ENCODE measurements around the gene ACOXL. TPM values are rescaled to one million over a fixed set of nuclear protein-coding genes. Genes with fewer than 3 reads are reported as not detected.

The ACOXL gene
- total and polyA plus RNA-seq, 10 of the 15 experiments (the other 5 are each of a cell fraction or from before 2014, with no cell fraction given) = 0.05 to 1.3 (median 0.71) TPM

DNA sequence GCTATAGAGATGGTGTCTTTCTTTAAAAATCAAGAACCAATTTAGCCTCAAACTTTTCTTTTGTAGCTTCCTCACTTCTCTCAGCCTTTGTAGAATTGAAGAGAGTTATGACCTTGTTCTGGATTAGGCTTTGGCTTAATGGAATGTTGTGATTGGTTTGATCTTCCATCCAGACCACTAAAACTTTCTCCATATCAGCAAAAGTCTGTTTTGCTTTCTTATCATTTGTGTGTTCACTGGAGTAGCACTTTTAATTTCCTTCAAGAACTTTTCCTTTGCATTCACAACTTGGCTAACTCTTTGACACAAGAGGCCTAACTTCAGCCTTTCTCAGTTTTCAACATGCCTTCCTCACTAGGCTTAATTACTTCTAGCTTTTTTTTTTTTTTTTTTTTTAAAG, 193.1 kb downstream of the ACOXL start:
- POLR2A ChIA-PET = no interaction called here
- Histone ChIP-seq H3K27me3 (replicated peaks in 1 of 2; ENCODE audit: control insufficient read depth in 2 of 2, insufficient read depth in 2 of 2, low read length in 1 of 2) (no peaks in the 10 kb centered on the region), H3K36me3 (ENCODE audit: control insufficient read depth in 2 of 2, insufficient read depth in 2 of 2, low read length in 1 of 2) (no peaks in the 10 kb centered on the region), H4K20me1 (ENCODE audit: control insufficient read depth, insufficient read depth) (no peaks in the 10 kb centered on the region), H3K27ac (ENCODE audit: control insufficient read depth, insufficient read depth) (no peak overlapping the region), H2AFZ (ENCODE audit: control insufficient read depth, low read depth, low read length) (no peak overlapping the region), H3K4me1 (ENCODE audit: control insufficient read depth, insufficient read depth, low read length) (no peaks in the 10 kb centered on the region), H3K9ac (ENCODE audit: control insufficient read depth, insufficient read depth, low read length) (no peak overlapping the region), H3K9me3 (replicated peaks; ENCODE audit: control insufficient read depth, insufficient read depth, low read length) (peaks cover 9% of the 10 kb centered on the region; the same call in 2 of the 3 replicates), H3K4me2 (ENCODE audit: control insufficient read depth, insufficient read depth) (no peak overlapping the region), H3K79me2 (ENCODE audit: control insufficient read depth, insufficient read depth, low read length) (no peaks in the 10 kb centered on the region), H3K4me3 (no peak overlapping the region)
- SMC1A ChIA-PET (ENCODE audit: uncharacterized antibody, unreplicated experiment) = no interaction called here
- CTCF ChIA-PET = interaction anchor here (1.0 kb wide), 1 partner anchor 8 kb away, joined by 4 read pairs; no protein-coding TSS in a partner anchor
- DNase-seq (ENCODE audit: low read depth, low spot score) = no peak
- TF ChIP-seq, protein P1, sequence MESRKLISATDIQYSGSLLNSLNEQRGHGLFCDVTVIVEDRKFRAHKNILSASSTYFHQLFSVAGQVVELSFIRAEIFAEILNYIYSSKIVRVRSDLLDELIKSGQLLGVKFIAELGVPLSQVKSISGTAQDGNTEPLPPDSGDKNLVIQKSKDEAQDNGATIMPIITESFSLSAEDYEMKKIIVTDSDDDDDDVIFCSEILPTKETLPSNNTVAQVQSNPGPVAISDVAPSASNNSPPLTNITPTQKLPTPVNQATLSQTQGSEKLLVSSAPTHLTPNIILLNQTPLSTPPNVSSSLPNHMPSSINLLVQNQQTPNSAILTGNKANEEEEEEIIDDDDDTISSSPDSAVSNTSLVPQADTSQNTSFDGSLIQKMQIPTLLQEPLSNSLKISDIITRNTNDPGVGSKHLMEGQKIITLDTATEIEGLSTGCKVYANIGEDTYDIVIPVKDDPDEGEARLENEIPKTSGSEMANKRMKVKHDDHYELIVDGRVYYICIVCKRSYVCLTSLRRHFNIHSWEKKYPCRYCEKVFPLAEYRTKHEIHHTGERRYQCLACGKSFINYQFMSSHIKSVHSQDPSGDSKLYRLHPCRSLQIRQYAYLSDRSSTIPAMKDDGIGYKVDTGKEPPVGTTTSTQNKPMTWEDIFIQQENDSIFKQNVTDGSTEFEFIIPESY (IDR thresholded peaks at IDR 0.05) = no peak
- TF ChIP-seq TAF1 (IDR thresholded peaks at IDR 0.05; ENCODE audit: borderline replicate concordance, low read depth, low read length) = no peak
- no peak for TF ChIP-seq HDAC2 (IDR thresholded peaks at IDR 0.05)
- TF ChIP-seq ZBED1 (IDR thresholded peaks at IDR 0.05; ENCODE audit: borderline replicate concordance) = no peak
- TF ChIP-seq CHD2 (IDR thresholded peaks at IDR 0.05; ENCODE audit: borderline replicate concordance, low read depth, low read length) = no peak
- TF ChIP-seq, protein P2, sequence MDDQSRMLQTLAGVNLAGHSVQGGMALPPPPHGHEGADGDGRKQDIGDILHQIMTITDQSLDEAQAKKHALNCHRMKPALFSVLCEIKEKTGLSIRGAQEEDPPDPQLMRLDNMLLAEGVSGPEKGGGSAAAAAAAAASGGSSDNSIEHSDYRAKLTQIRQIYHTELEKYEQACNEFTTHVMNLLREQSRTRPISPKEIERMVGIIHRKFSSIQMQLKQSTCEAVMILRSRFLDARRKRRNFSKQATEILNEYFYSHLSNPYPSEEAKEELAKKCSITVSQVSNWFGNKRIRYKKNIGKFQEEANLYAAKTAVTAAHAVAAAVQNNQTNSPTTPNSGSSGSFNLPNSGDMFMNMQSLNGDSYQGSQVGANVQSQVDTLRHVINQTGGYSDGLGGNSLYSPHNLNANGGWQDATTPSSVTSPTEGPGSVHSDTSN (IDR thresholded peaks at IDR 0.05; ENCODE audit: insufficient replicate concordance, low read depth, low read length) = no peak
- TF ChIP-seq, protein P3, sequence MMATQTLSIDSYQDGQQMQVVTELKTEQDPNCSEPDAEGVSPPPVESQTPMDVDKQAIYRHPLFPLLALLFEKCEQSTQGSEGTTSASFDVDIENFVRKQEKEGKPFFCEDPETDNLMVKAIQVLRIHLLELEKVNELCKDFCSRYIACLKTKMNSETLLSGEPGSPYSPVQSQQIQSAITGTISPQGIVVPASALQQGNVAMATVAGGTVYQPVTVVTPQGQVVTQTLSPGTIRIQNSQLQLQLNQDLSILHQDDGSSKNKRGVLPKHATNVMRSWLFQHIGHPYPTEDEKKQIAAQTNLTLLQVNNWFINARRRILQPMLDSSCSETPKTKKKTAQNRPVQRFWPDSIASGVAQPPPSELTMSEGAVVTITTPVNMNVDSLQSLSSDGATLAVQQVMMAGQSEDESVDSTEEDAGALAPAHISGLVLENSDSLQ (IDR thresholded peaks at IDR 0.05) = no peak
- no peak for TF ChIP-seq CEBPB (IDR thresholded peaks at IDR 0.05; ENCODE audit: borderline replicate concordance in 1 of 2, low read depth in 2 of 2, low read length in 2 of 2)
- TF ChIP-seq EP300 (IDR thresholded peaks at IDR 0.05; ENCODE audit: borderline replicate concordance in 1 of 2, control insufficient read depth in 1 of 2, low read depth in 2 of 2, low read length in 2 of 2) = no peak
- no peak for ATAC-seq
- in situ Hi-C loops (cut with MboI) = no loop called here
- intact Hi-C loops (cut with micrococcal nuclease; ENCODE audit: unreplicated experiment) = no loop called here
- FAIRE-seq = no peak
- RAD21 ChIA-PET (ENCODE audit: unreplicated experiment) = no interaction called here
- no TSS peak for BruUV-seq (replicated peaks)

All from GM12878 (cell line).